OCI-LY1 (cell line): ENCODE results near the gene PLGRKT.

ENCODE experiments used
- EZH2 ChIP-seq: fragments of 200-600 bp; sonication (generic), shearing (Covaris generic); IDR thresholded peaks from 2 replicates; pipeline ENCODE4 v1.8.0; 2017; ENCODE audit warnings: borderline replicate concordance, mixed run types, mild to moderate bottlenecking, antibody characterized with exemption, low read length, moderate library complexity, mixed read lengths
- TF ChIP-seq, protein P1 (sequence below): fragments of 200-600 bp; sonication (generic), shearing (Covaris generic); IDR thresholded peaks from 2 replicates; pipeline ENCODE4 v1.5.1; 2017; ENCODE audit warnings: mild to moderate bottlenecking, antibody characterized with exemption, low read length, moderate library complexity, mixed read lengths

DNA sequence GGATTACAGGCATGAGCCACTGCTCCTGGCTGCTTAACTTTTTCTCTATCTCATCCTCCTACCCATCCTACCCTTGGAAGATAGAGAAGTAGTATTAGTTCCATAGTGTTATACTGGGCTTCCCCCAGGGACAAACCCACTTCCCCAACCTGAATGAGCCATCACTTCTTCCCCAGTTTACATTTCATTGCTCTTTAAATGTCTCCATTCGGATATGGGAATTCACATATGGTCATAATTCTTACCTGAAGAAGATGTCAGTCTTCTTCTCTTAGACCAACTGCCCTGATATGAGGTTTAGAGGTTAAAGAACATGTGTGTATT is 14.5 kb upstream of the PLGRKT start:
- TF ChIP-seq, protein P1, sequence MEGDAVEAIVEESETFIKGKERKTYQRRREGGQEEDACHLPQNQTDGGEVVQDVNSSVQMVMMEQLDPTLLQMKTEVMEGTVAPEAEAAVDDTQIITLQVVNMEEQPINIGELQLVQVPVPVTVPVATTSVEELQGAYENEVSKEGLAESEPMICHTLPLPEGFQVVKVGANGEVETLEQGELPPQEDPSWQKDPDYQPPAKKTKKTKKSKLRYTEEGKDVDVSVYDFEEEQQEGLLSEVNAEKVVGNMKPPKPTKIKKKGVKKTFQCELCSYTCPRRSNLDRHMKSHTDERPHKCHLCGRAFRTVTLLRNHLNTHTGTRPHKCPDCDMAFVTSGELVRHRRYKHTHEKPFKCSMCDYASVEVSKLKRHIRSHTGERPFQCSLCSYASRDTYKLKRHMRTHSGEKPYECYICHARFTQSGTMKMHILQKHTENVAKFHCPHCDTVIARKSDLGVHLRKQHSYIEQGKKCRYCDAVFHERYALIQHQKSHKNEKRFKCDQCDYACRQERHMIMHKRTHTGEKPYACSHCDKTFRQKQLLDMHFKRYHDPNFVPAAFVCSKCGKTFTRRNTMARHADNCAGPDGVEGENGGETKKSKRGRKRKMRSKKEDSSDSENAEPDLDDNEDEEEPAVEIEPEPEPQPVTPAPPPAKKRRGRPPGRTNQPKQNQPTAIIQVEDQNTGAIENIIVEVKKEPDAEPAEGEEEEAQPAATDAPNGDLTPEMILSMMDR, result no peak
- TF ChIP-seq EZH2, result no peak
